Fibroblast of lung (primary cell): Measurements from ENCODE around the gene ADGRV1. TPM values are rescaled to one million over a fixed set of nuclear protein-coding genes. Genes with fewer than 3 reads are reported as not detected.
"Not testable (repeated sequence)": the region's sequence is repeated elsewhere in the genome, so short reads cannot be mapped to it uniquely, and the experiment has no call there.

Experiments
- DNase-seq, 2 donors: peaks; one replicate each; pipeline versions ENCODE4 v3.0.0 to v3.0.0-alpha.2; 2010; ENCODE audit warnings: low read depth in 2 of 2
- H2AFZ ChIP-seq: 2 replicates; pipeline ENCODE4 v1.5.1; 2012; ENCODE audit warnings: low read length, control low read depth, inconsistent platforms
- H3K27ac ChIP-seq: 2 replicates; pipeline ENCODE4 v1.5.1; 2011; ENCODE audit warnings: low read length, control low read depth; ENCODE audit not compliant: insufficient read depth
- H3K27me3 ChIP-seq: 2 replicates; pipeline ENCODE4 v1.5.1; 2011; ENCODE audit warnings: mild to moderate bottlenecking, low read length; ENCODE audit not compliant: control insufficient read depth, insufficient read depth
- H3K36me3 ChIP-seq: 2 replicates; pipeline ENCODE4 v1.5.1; 2011; ENCODE audit warnings: low read length; ENCODE audit not compliant: control insufficient read depth, insufficient read depth
- H3K4me1 ChIP-seq: 2 replicates; pipeline ENCODE4 v1.5.1; 2011; ENCODE audit warnings: low read length; ENCODE audit not compliant: control insufficient read depth, insufficient read depth; ENCODE audit errors: extremely low read depth
- H3K4me2 ChIP-seq: 2 replicates; pipeline ENCODE4 v1.5.1; 2011; ENCODE audit warnings: low read length, control low read depth; ENCODE audit not compliant: insufficient read depth; ENCODE audit errors: extremely low read depth
- H3K4me3 ChIP-seq, 4 experiments: fragments of 200-600 bp in 1 of 4; sonication (generic) in 1 of 4; replicated peaks in 1 of 4; 2 replicates each; pipeline ENCODE4 v1.5.1; 2011 to 2016; ENCODE audit warnings: low read length in 4 of 4, low read depth in 3 of 4, mild to moderate bottlenecking in 3 of 4, control low read depth in 2 of 4, inconsistent platforms in 1 of 4, mixed read lengths in 1 of 4; ENCODE audit not compliant: insufficient read depth in 1 of 4; ENCODE audit errors: control extremely low read depth in 1 of 4
- H3K79me2 ChIP-seq: 2 replicates; pipeline ENCODE4 v1.5.1; 2012; ENCODE audit warnings: mild to moderate bottlenecking, low read length, inconsistent platforms; ENCODE audit not compliant: control insufficient read depth, insufficient read depth
- H3K9ac ChIP-seq: 2 replicates; pipeline ENCODE4 v1.5.1; 2011; ENCODE audit warnings: mild to moderate bottlenecking, low read length, control low read depth; ENCODE audit not compliant: insufficient read depth
- H3K9me3 ChIP-seq: 2 replicates; pipeline ENCODE4 v1.5.1; 2012; ENCODE audit warnings: low read depth, low read length; ENCODE audit not compliant: control insufficient read depth, insufficient read depth
- H4K20me1 ChIP-seq: 2 replicates; pipeline ENCODE4 v1.5.1; 2011; ENCODE audit warnings: low read length; ENCODE audit not compliant: control insufficient read depth, insufficient read depth; ENCODE audit errors: extremely low read depth
- EZH2 ChIP-seq: IDR thresholded peaks from 2 replicates; pipeline ENCODE4 v1.5.1; 2012; ENCODE audit warnings: low read length, control low read depth, mild to moderate bottlenecking; ENCODE audit errors: missing control alignments
- polyA plus RNA-seq, 2 donors: library from polyadenylated mRNA; depleted of rRNA in 1 of 2; stranded (reverse) in 1 of 2; unstranded in 1 of 2; fragments of >200 nt; gene quantifications; 2 replicates each; pipeline ENCODE4 v1.2.1, GENCODE V29; 2011 to 2012; ENCODE audit warnings: missing spikeins in 1 of 2
- total RNA-seq: library from RNA; depleted of rRNA; stranded (reverse); fragments of >200 nt; gene quantifications from 2 replicates; pipeline ENCODE4 v1.2.1, GENCODE V29; 2014
- TF ChIP-seq, protein P1 (sequence below), 2 donors: IDR thresholded peaks in 1 of 2; conservative IDR thresholded peaks in 1 of 2; 1 replicate in 1 of 2; 2 replicates in 1 of 2; pipeline ENCODE4 v1.5.1; 2011 to 2012; ENCODE audit warnings: low read length in 2 of 2, control low read depth in 1 of 2, inconsistent platforms in 1 of 2, low read depth in 1 of 2, mild to moderate bottlenecking in 1 of 2

The ADGRV1 gene
- total and polyA plus RNA-seq, 2 donors (not counting 1 experiment from before 2014, with no cell fraction given), result 0.15 to 0.17 TPM

GRCh38 chr5:90968319-90968718 lies 409.7 kb downstream of the ADGRV1 start:
- peak in 1 of 2 donors; percentile 75 for DNase-seq
- Histone ChIP-seq H3K9ac (no peak overlapping the region), H3K4me2 (no peak overlapping the region), H3K9me3 (no peaks in the 10 kb centered on the region), H3K4me1 (no peaks in the 10 kb centered on the region), H3K36me3 (no peaks in the 10 kb centered on the region), H4K20me1 (no peaks in the 10 kb centered on the region), H2AFZ (no peak overlapping the region), H3K79me2 (no peaks in the 10 kb centered on the region), H3K4me3 (no peak overlapping the region), H3K27me3 (no peaks in the 10 kb centered on the region), H3K27ac (no peak overlapping the region)
- TF ChIP-seq EZH2, result no peak
- TF ChIP-seq, protein P1, sequence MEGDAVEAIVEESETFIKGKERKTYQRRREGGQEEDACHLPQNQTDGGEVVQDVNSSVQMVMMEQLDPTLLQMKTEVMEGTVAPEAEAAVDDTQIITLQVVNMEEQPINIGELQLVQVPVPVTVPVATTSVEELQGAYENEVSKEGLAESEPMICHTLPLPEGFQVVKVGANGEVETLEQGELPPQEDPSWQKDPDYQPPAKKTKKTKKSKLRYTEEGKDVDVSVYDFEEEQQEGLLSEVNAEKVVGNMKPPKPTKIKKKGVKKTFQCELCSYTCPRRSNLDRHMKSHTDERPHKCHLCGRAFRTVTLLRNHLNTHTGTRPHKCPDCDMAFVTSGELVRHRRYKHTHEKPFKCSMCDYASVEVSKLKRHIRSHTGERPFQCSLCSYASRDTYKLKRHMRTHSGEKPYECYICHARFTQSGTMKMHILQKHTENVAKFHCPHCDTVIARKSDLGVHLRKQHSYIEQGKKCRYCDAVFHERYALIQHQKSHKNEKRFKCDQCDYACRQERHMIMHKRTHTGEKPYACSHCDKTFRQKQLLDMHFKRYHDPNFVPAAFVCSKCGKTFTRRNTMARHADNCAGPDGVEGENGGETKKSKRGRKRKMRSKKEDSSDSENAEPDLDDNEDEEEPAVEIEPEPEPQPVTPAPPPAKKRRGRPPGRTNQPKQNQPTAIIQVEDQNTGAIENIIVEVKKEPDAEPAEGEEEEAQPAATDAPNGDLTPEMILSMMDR (conservative IDR thresholded peaks at IDR 0.05 in 1 of 2, IDR thresholded peaks at IDR 0.05 in 1 of 2; ENCODE audit: low read depth in 1 of 2, low read length in 2 of 2), result no peak

GRCh38 chr5:90969945-90970344 lies 411.3 kb downstream of the ADGRV1 start:
- H3K4me2 ChIP-seq, H2AFZ ChIP-seq: not testable (repeated sequence)

DNA sequence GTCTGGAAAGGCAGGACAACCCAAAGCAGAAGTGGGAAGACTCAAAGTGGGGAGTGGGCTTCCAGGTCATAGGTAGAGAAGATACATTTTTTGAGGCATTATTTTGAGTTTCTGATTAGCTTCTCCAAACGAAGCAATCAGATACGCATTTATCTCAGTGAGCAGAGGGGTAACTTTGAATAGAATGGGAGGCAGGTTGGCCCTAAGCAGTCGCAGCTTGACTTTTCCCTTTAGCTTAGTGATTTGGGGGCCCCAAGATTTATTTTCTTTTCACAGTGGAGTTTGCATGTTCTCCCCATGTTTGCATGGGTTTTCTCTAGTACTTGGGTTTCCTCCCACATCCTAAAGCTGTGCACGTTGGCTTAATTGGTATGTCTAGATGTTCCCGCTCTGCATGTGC lies 422.6 kb downstream of the ADGRV1 start:
- Histone ChIP-seq H2AFZ (no peak overlapping the region), H3K27ac (no peak overlapping the region)

More at GRCh38 chr5:90969945-90970344, 411.3 kb downstream of the ADGRV1 start:
- H3K9ac ChIP-seq, H3K4me1 ChIP-seq, DNase-seq, H3K4me3 ChIP-seq, H3K79me2 ChIP-seq, H3K27ac ChIP-seq, H3K9me3 ChIP-seq, H3K36me3 ChIP-seq, H3K27me3 ChIP-seq, H4K20me1 ChIP-seq: not testable (repeated sequence)

More for the DNA sequence above, 422.6 kb downstream of the ADGRV1 start:
- no peaks in the 10 kb centered on the region for H3K79me2 ChIP-seq
- no peaks in the 10 kb centered on the region for H3K36me3 ChIP-seq
- TF ChIP-seq, protein P1 (conservative IDR thresholded peaks at IDR 0.05 in 1 of 2, IDR thresholded peaks at IDR 0.05 in 1 of 2; ENCODE audit: low read depth in 1 of 2, low read length in 2 of 2), result no peak
- TF ChIP-seq EZH2, result no peak
- no peak overlapping the region for H3K4me2 ChIP-seq
- no peak overlapping the region for H3K4me3 ChIP-seq
- H3K9me3 ChIP-seq, result no peaks in the 10 kb centered on the region
- no peaks in the 10 kb centered on the region for H4K20me1 ChIP-seq
- peaks cover 2% of the 10 kb centered on the region for H3K4me1 ChIP-seq
- no peak for DNase-seq
- H3K9ac ChIP-seq, result no peak overlapping the region
- no peaks in the 10 kb centered on the region for H3K27me3 ChIP-seq
